Measurements from ENCODE around the gene NGFR. TPM values are rescaled to one million over a fixed set of nuclear protein-coding genes. Genes with fewer than 3 reads are reported as not detected.

Gene NGFR
- total RNA-seq, 4 donors from 2014 or later: 6.5 to 44.6 (median 33.7) TPM

- no peak for TF ChIP-seq CTCF (IDR thresholded peaks at IDR 0.05)
- DNase-seq (ENCODE audit: low spot score): peak; percentile 38
- ATAC-seq (ENCODE audit: low FRiP score): peak; percentile 90
These were observed 20.2 kb downstream of the NGFR start for GRCh38 chr17:49515196-49515770.

- no peak for TF ChIP-seq CTCF (IDR thresholded peaks at IDR 0.05)
- no peak for ATAC-seq (ENCODE audit: low FRiP score)
- DNase-seq (ENCODE audit: low spot score): no peak
These were observed 21.1 kb downstream of the NGFR start for GRCh38 chr17:49516180-49516579.

- TF ChIP-seq CTCF (IDR thresholded peaks at IDR 0.05): no peak
- ATAC-seq (ENCODE audit: low FRiP score) (no peak), DNase-seq (ENCODE audit: low spot score) (no peak)
These were observed 23.4 kb downstream of the NGFR start for GRCh38 chr17:49518346-49519078.

GRCh38 chr17:49519781-49520180 lies 24.7 kb downstream of the NGFR start:
- no peak for TF ChIP-seq CTCF (IDR thresholded peaks at IDR 0.05)
- ATAC-seq (ENCODE audit: low FRiP score): no peak

DNA sequence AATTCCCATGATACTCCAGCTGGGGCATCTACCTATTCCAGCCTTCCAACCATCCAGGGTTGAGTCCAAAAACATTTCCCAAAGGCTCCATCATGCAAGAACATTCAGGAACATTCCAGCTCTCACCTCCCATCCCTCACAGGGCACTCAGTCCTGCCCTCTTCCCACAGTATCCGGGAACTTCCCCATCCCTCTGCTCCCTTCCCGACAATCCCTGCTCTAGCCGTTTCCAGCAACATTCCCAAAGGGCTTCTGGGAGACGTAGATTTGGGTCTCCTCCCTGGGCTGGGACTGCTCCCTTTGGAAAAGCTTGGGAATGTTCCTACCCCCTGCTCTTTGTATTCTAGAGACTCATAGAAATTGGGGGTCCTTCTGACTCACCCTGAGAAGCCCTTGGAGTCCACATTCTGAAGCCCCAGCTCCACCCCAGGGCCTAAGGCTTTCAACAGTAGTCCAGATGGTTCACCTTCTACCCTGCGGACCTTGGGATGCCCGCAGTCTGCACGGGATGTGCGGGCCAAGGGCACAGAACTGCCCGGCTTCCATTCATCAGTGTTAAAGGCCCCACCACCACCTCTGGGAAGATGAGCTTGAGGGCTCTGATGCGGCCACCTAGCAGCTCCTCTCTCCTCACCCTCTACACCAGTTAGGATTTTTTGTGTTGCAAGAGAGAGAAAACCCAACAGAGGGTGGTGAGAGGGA lies 25.4 kb downstream of the NGFR start:
- DNase-seq (ENCODE audit: low spot score) (no peak), ATAC-seq (ENCODE audit: low FRiP score) (no peak)

More at GRCh38 chr17:49519781-49520180, 24.7 kb downstream of the NGFR start:
- no peak for DNase-seq (ENCODE audit: low spot score)

DNA sequence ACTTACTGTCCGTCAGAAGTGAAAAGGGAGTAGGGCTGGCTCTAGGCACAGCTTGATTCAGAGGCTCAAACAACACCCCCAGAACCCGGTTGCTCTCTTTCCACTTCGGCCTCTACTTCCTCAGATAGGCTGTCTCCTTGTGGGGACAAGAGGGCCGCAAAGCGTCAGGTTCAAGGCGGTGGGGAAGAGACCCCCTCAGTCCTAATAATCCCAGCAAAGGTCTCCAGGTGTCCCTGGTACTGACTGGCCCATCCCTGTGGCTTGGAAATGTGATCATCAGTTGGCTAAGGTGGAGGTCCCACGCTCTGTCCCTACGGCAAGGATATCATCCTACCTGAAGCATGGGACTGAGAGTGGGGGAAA lies 26.0 kb downstream of the NGFR start:
- no peak for TF ChIP-seq CTCF (IDR thresholded peaks at IDR 0.05)
- no peak for DNase-seq (ENCODE audit: low spot score)
- no peak for ATAC-seq (ENCODE audit: low FRiP score)

More for the DNA sequence above, 25.4 kb downstream of the NGFR start:
- no peak for TF ChIP-seq CTCF (IDR thresholded peaks at IDR 0.05)

All from omental fat pad (tissue), 4 donors.